SK-N-SH (cell line): ENCODE data around the gene PPP5C.
"Not testable (repeated sequence)": the region's sequence is repeated elsewhere in the genome, so short reads cannot be mapped to it uniquely, and the experiment has no call there.

Experiments used
- CTCF ChIP-seq: fragments of 200-600 bp; sonication (generic); IDR thresholded peaks from 2 replicates; pipeline ENCODE4 v1.6.1; 2017; ENCODE audit warnings: antibody characterized with exemption, mild to moderate bottlenecking, moderate library complexity
- EP300 ChIP-seq, 2 experiments: IDR thresholded peaks; 2 replicates each; pipeline versions ENCODE4 v1.4.0 to v1.6.1; 2012; ENCODE audit warnings: borderline replicate concordance in 1 of 2, low read depth in 1 of 2, low read length in 1 of 2
- EZH2phosphoT487 ChIP-seq: fragments of 200-600 bp; sonication (generic); IDR thresholded peaks from 2 replicates; pipeline ENCODE4 v1.6.1; 2017; ENCODE audit warnings: low read depth, mixed run types, mild to moderate bottlenecking, antibody characterized with exemption, moderate library complexity, borderline replicate concordance
- GATA2 ChIP-seq: sonication (generic); formaldehyde crosslinking; IDR thresholded peaks from 2 replicates; pipeline ENCODE4 v1.5.0; 2020; ENCODE audit warnings: mild to moderate bottlenecking, missing genetic modification reagents
- IRF3 ChIP-seq: fragments of 150-350 bp; IDR thresholded peaks from 2 replicates; pipeline ENCODE4 v1.6.1; 2016; ENCODE audit warnings: mild to moderate bottlenecking, low read depth, low read length
- JUND ChIP-seq: IDR thresholded peaks from 2 replicates; pipeline ENCODE4 v1.4.0; 2012
- MAX ChIP-seq: IDR thresholded peaks from 2 replicates; pipeline ENCODE4 v1.4.0; 2012; ENCODE audit warnings: low read depth
- NRF1 ChIP-seq: IDR thresholded peaks from 2 replicates; pipeline ENCODE4 v1.6.1; 2012; ENCODE audit warnings: low read depth, mild to moderate bottlenecking, low read length
- POLR2AphosphoS5 ChIP-seq: IDR thresholded peaks from 2 replicates; pipeline ENCODE4 v1.6.1; 2012; ENCODE audit warnings: low read depth, low read length
- TAF1 ChIP-seq: IDR thresholded peaks from 2 replicates; pipeline ENCODE4 v1.6.1; 2012; ENCODE audit warnings: low read depth, mild to moderate bottlenecking, low read length, moderate library complexity, borderline replicate concordance
- YY1 ChIP-seq: IDR thresholded peaks from 2 replicates; pipeline ENCODE4 v1.4.0; 2012; ENCODE audit warnings: low read depth, mild to moderate bottlenecking

- TF ChIP-seq TAF1; CTCF; IRF3; JUND; EZH2phosphoT487; GATA2; POLR2AphosphoS5; EP300 (IDR thresholded peaks at IDR 0.05; ENCODE audit: borderline replicate concordance in 1 of 2, low read depth in 1 of 2, low read length in 1 of 2); YY1; MAX; NRF1: not testable (repeated sequence)
These were observed 51.1 kb downstream of the PPP5C start for GRCh38 chr19:46397801-46398479.
